GM10248 (cell line): ENCODE results near the gene MAB21L3.
A peak's percentile ranks its signal among the peaks of the same experiment; 100 is the strongest.

Experiments
- CTCF ChIA-PET: fragments of 300-600 bp; sonication (Branson Sonifier 250); formaldehyde crosslinking; extraction: SDS; loops from one replicate; lab custom pipeline; 2021; ENCODE audit warnings: antibody characterized with exemption; lab: Yijun Ruan, JAX
- POLR2A ChIA-PET: fragments of 350-650 bp; sonication (Branson Sonifier 250); formaldehyde crosslinking; extraction: SDS; loops from one replicate; lab custom pipeline; 2020; ENCODE audit warnings: antibody characterized with exemption; lab: Yijun Ruan, JAX
- DNase-seq: peaks from one replicate; pipeline ENCODE4 v3.0.0; 2012; ENCODE audit errors: extremely low spot score
- TF ChIP-seq, protein P1 (sequence below): IDR thresholded peaks from 2 replicates; pipeline ENCODE4 v1.5.1; 2012; ENCODE audit warnings: mild to moderate bottlenecking, low read depth; ENCODE audit errors: extremely low read depth, missing control alignments, control extremely low read depth

MAB21L3 gene

DNA sequence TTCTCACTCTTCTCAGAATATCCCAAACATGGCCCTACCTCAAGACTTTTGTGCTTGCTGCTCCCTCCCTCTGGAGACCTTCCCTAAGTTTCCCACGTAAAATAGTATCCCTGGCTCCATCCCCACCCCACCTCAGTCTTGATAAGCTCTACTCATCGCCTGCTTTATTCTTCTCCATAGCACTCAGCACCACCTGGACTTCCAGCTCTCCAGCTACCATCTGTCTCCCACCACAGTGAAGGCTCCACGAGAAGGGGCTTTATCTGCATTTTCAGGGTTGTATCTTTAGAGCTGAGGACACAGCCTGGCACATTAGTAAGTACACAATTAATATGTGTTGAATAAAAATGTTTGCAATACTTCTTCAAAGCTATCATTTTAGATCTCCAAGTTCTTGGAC is 37.8 kb downstream of the MAB21L3 start:
- POLR2A ChIA-PET, result interaction anchor here (0.6 kb wide), 1 partner anchor 204 kb away, joined by 5 read pairs; no protein-coding TSS in a partner anchor
- DNase-seq, result no peak
- CTCF ChIA-PET, result interaction anchor here (0.7 to 11.3 kb wide), 7 partner anchors 8 to 350 kb away, joined by 3 to 156 read pairs (median 18); no protein-coding TSS in a partner anchor
- TF ChIP-seq, protein P1, sequence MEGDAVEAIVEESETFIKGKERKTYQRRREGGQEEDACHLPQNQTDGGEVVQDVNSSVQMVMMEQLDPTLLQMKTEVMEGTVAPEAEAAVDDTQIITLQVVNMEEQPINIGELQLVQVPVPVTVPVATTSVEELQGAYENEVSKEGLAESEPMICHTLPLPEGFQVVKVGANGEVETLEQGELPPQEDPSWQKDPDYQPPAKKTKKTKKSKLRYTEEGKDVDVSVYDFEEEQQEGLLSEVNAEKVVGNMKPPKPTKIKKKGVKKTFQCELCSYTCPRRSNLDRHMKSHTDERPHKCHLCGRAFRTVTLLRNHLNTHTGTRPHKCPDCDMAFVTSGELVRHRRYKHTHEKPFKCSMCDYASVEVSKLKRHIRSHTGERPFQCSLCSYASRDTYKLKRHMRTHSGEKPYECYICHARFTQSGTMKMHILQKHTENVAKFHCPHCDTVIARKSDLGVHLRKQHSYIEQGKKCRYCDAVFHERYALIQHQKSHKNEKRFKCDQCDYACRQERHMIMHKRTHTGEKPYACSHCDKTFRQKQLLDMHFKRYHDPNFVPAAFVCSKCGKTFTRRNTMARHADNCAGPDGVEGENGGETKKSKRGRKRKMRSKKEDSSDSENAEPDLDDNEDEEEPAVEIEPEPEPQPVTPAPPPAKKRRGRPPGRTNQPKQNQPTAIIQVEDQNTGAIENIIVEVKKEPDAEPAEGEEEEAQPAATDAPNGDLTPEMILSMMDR, result no peak

DNA sequence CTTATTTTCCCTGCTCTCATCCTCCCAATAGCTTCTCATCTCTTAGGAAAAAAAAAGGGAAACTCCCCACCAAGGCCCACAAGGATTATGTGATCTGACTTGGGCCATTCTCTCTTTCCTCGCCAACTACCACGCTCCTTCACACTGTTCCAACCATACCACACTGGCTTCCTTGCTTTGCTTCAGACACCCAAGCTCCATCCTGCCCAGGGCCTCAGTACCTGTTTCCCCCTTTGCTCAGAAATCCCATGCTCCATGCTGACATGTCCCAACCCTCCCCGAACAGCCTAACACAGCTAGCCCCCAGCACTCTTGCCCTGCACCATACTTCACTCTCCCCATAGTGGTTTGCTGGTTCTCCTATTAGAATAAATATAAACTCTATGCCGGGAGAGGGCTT is 39.2 kb downstream of the MAB21L3 start:
- ChIA-PET CTCF (interaction anchor here (0.9 to 11.3 kb wide), 15 partner anchors 9 to 354 kb away, joined by 3 to 156 read pairs (median 4); no protein-coding TSS in a partner anchor), POLR2A (interaction anchor here (0.7 kb wide), 1 partner anchor 253 kb away, joined by 5 read pairs; no protein-coding TSS in a partner anchor)
- no peak for DNase-seq
- TF ChIP-seq, protein P1, result no peak

DNA sequence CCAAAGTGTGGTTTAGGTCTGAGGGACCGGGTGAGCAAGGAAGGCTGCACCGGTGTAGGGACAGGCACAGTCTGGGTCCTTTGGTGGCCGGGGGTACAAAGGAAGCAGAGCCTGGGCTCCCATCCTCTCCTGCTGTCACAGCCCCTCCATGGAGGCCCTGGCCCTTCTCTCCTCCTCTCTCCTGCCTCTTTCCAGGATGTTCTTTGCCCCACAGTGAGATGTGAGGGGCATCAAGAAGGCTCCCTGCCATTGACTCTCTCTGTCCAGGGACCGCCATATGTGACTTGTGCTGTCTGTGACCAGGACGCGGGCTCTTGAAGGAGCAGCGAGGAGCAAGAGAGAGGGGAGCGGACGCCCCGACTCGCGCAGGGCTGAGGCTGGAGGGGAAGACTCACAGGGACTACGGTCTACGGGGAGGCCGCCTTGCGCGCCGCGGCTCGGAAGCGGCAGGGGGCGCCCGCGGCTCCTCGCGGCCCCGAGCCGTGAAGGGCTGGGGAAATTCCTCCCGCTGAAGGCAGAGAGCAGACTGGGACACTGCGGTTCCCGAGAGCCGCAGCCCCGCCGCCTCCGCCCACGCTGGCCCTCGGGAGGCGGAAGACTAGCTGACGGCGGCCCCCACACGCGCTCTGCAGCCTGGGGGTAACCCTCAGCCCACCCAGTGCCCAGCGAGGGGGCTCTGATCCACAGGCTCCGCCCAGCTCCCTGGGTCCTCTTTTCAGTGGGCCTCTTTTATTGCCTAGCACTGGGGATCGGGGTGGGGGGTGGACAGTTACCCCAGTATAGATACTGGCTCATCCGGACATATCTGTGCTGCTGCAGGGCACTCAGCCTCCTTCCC is 40.8 kb downstream of the MAB21L3 start:
- ChIA-PET POLR2A (no interaction called here), CTCF (interaction anchor here (0.6 to 11.3 kb wide), 10 partner anchors 11 to 347 kb away, joined by 3 to 156 read pairs (median 5); no protein-coding TSS in a partner anchor)
- TF ChIP-seq, protein P1, result peak; percentile 97
- DNase-seq, result peak; percentile 93

DNA sequence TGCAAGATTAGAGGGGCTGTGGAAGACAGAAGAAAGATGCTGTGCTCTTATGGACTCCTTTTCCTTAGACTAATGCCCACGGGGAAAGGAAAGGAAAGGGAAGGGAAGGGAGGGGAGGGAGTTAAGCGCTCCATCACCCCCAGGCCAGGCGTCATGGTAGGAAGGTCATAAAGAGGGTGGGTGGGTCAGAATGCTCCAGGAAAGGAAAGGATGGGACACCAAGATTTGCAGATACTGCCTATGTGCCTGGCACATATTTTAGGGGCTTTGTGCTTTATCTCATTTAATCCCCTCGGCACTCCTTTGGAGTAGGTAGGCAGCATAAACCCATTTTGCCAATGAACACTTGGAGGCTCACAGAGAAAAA is 41.4 kb downstream of the MAB21L3 start:
- TF ChIP-seq, protein P1, result no peak
- ChIA-PET CTCF (interaction anchor here (0.6 to 11.3 kb wide), 11 partner anchors 12 to 346 kb away, joined by 3 to 156 read pairs (median 4); no protein-coding TSS in a partner anchor), POLR2A (no interaction called here)
- no peak for DNase-seq

DNA sequence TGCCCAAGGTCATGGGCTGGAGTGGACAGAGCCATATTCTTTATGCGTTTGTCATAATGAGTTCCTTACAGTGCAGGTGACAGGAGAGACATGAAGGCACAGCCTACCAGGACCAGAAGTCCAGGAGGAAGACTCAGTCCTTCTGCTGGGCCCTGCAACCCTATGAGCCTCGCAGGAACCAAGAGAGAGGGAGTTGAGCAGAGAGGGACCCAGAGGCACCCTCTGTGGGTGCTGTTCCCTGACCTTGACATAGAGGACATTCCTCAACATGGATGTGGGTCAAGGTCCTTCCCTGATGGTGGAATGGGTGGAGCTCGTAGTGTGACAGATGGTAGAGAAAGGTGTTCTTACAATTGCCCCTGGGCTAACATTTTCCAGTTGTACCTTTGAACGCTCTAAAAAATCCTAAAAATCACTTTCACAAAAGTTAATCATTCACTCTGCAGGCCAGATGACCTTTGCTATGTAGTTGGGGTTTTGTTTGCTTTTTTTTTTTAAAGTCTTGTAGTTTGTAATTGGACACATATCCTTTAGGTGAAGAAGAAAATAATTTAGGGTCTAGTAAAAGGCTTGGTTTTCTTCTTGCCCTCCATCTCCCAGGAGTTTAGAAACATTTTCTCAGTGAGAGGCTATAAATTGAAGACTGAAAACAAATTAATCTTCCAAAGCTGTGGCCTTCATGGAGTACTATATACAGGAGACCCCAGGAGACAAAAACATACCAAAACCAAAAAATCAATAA is 41.9 kb downstream of the MAB21L3 start:
- ChIA-PET CTCF (interaction anchor here (0.7 to 11.3 kb wide), 10 partner anchors 12 to 346 kb away, joined by 3 to 156 read pairs (median 6); no protein-coding TSS in a partner anchor), POLR2A (no interaction called here)
- TF ChIP-seq, protein P1, result no peak
- no peak for DNase-seq

DNA sequence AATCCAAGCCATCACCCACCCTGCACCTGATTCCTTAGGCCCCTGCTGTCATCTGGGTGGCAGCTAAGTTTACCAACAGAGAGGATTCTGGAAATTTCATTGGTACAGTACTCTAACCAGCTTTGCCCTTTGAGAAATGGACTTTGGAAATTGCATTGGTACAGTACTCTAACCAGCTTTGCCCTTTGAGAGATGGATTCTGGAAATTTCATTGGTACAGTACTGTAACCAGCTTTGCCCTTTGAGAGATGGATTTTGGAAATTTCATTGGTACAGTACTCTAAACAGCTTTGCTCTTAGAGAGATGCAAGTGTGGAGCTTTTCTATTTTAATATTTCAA is 42.5 kb downstream of the MAB21L3 start:
- TF ChIP-seq, protein P1, result no peak
- CTCF ChIA-PET, result interaction anchor here (0.6 to 11.3 kb wide), 10 partner anchors 13 to 345 kb away, joined by 3 to 156 read pairs (median 6); no protein-coding TSS in a partner anchor
- DNase-seq, result no peak
- POLR2A ChIA-PET, result no interaction called here
